GM19099 (cell line): ENCODE data around the gene DDA1.

Experiments used
- POLR2A ChIP-seq: IDR thresholded peaks from 3 replicates; pipeline ENCODE4 v1.6.1; 2011; ENCODE audit warnings: low read depth; ENCODE audit not compliant: insufficient read length; ENCODE audit errors: extremely low read depth

DDA1 gene

DNA sequence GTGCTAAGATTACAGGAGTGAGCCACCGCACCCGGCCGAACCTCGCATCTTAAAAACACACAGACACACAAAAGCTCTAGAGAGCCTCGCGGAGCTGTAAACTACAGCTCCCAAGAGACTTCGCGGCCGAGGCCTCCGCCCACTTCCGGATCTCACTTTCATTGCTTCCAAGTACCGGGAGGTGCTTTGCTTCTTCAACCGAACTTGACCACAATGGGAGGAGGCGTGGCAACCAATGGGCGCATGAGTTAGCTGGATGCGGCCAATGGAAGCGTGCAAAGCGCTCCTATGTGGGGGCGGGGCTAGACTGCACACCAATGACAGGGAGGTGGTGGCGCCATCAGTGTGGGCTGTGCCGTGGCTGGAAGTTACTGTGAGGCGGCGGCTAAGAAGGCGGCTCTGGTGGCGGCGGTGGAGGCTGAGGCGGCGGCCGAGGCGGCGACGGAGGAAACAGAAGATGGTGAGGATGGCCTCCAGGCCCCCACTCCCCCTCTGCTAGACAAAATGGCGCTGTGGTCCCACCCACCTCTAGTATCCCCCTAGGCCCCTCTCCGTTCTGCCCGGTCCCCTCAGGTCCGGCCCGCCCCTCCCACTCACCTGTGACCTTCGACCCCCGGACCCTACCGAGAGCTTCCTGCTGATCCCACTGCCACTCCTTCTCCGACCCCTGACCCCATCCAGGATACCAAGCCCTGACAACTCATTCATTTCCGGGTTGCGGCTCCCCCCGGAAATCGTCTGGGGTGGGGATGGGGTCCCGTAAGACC is at the start of gene DDA1:
TSS of gene DDA1 (plus strand) at position 366 of the 767 bp plus-strand sequence. CDS start at position 458, 92 bp downstream.
- TF ChIP-seq POLR2A, result peak; percentile 74

DNA sequence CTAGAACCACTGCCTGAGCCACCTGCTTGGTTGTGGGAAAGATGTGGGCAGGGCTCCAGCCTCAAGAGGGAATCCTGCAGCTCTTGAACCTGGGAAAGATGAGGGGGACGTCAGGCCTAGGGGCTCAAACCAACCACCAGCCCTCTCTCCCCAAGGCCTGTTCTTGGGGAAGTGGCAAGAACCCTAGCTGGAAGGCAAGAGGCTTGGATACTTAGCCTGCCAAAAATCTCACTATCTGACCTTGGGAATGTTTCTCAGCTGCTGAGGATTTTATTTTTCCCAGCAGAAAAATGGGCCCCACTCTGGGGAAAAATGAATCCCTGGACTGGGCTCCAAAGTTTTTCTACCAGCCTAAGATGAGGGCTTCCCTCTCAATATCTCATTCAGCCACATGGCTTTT is 49.4 kb upstream of the DDA1 start:
- no peak for TF ChIP-seq POLR2A

DNA sequence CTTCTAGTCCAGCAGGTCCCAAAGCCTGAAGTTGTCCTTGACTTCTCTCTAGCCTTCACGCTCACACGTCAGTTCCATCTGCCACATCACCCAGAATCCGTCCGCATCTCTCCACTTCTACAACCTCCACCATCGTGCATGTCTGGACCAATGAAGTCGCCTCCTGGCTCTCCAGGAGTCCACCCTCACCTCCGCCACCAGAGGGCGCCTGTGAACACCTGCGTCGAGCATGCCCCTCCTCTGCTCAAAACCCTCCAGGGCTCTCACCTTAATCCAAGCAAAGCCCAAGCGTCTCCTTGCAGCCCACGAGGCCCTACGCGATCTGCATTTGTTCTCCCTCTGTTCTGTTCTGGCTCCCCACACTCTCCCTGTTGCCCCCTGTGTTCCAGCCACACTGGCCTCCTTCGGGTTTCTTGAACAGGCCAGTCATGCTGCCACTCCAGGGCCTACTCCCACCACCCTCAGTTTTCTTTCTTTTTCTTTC is 48.5 kb upstream of the DDA1 start:
- TF ChIP-seq POLR2A, result no peak

DNA sequence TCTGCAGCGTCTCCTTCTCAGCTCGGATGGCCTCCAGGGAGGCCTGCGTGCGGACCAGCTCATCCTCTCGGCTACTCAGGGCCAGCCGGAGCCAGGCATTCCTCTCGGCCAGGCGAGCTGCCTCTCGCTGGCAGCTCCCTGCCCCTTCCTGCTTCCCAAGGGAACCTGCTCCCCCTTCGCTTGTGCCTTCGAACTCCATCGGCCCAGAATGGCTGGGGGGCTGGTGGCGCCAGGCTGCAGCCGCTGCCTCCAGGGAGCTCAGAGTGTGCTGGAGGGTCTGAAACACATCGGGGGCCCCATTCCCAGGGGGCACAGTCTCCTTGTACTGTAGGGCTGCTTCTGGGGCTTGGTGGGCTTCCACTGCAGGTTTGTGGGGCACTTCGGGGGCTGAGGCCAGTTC is 46.8 kb upstream of the DDA1 start:
- TF ChIP-seq POLR2A, result no peak

DNA sequence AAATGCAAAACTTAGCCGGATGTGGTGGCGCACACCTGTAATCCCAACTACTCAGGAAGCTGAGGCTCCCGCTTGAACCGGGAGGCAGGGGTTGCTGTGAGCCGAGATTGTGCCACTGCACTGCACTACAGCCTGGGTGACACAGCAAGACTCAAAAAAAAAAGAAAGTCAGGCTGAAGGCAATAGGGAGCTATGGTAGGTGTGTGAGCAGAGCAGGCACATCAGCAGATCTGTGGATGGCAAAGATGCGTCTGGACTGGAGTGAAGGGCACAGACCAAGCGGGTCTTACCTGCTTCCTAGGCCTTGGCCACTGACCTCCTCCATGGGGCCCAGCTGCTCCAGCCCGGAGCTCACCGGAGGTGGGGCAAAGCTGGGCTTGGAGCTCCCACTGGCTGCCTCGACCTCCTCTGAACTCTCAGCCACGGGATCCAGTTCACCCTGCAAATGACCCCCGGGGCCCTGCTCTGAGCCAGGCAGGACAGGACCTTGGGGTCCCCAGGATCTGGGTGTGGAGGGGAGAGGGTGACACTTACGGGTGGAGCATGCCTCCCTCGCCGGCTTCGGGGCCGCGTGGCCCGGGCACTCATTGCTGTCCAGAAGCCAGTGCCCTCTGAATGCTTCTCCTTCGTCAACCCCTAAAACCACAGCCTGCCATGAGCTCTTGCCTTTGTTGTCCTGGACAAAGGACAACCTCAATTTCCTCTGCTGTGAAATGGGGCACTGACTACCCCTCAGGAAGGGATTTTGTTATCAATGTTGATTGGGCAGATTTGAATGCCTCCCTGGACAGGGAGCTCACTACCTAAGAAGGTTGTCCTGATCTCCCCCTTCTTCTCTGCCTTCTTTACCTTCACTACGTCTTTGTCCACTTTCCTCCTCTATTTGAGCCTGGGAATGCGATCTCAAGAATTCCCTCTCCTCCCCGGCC is 45.4 kb upstream of the DDA1 start:
- no peak for TF ChIP-seq POLR2A

DNA sequence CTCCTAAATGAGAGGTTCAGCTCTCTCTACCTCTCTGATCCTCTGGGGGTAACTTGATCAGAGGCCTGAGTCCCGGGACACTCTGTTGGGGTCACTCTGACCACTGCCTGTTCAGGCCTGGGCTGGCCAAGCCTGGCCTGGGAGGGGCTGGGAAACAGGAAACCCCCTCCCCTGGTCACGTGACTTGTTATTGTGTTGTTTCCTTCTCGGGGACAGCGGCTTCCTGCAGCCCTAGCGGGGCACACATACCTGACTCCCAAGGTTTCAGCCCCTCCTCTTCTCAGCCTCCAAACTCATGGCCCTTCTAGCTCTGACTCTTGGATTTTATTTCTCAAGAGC is 44.8 kb upstream of the DDA1 start, which contains the start of gene USHBP1:
TSS of gene USHBP1 (minus strand) at position 105 of the 339 bp plus-strand sequence. CDS start 446 bp downstream, outside the sequence.
- no peak for TF ChIP-seq POLR2A

DNA sequence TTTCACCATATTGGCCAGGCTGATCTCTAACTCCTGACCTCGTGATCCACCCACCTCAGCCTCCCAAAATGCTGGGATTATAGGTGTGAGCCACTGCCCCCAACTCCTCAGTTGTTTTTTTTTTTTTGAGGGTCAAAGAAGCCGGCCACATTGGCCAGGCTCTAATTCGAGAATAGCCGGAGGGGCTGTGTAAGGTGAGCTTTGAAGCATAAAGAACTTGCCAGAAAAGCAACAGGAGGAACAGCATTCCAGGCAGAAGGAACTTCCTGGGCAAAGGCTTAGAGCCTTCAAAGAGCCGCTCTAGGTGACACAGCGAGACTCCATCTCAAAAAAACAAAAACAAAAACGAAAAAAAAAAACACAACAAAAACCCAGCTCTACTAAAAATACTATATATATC is 43.3 kb upstream of the DDA1 start:
- no peak for TF ChIP-seq POLR2A

DNA sequence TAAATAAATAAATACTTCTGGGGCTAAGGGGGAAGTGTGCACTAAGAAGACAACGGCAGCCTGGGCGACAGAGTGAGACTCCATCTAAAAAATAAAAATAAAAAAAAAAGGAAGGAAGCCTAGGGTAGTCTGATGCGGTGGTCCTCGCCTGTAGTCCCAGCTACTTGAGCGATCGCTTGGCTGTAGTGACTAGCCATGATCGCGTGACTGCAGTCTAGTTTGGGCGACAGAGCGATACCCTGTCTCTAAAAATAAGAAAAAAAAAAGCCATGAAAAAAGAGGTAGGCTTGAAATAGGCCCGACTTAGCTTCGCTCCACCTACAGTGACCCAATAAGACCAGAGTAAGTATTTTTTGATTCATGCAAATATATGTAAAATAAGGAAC is 42.8 kb upstream of the DDA1 start:
- TF ChIP-seq POLR2A, result peak; percentile 53

DNA sequence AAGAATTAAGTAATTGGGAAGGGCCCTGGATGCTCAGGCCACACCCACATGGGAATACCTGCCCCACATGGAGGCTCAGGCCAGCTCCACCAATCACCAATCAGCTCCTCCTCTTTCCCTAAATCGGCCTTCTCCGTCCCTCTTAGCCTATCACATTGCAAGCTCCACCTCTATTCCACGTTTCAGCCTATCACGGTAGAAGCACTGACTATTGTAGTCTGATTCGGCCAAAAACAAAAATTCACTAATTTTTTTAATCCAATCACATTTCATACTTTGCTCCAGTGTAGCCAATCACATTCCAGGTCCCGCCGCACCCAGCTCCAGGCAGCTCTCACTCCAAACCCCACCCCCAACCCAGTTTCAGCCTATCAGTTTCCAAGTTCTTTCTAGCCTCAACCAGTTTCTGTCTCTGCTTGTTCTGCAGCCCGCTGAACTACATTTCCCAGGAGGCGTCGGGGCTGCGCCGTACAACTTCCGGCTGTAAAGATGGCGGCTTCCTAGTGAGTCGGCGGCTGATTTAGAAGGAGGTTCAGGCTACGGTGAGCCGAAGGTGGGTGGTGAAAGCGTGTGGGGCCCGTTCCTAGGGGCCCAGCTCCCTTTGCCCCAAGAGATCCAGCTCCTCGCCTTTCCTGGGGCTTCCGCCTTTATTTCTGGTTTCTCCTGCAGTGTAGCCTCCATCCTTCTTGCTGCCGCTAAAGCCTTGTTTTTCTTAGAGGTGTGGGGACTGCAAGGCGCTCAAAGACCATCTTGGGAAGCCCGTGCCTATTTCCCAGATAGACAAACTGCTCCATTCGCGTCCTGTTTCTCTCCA is 42.2 kb upstream of the DDA1 start, which contains the start of gene BABAM1:
TSS of gene BABAM1 (plus strand) at position 469 of the 814 bp plus-strand sequence. CDS start 1,364 bp downstream, outside the sequence.
- peak; percentile 78 for TF ChIP-seq POLR2A

DNA sequence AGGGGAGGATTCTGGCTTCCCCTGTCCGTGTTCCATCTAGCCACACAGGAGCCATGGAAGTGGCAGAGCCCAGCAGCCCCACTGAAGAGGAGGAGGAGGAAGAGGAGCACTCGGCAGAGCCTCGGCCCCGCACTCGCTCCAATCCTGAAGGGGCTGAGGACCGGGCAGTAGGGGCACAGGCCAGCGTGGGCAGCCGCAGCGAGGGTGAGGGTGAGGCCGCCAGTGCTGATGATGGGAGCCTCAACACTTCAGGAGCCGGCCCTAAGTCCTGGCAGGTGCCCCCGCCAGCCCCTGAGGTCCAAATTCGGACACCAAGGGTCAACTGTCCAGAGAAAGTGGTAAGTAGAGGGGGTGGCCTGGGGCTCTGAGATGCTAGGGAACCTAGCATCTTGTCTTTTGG is 40.6 kb upstream of the DDA1 start:
- TF ChIP-seq POLR2A, result no peak

DNA sequence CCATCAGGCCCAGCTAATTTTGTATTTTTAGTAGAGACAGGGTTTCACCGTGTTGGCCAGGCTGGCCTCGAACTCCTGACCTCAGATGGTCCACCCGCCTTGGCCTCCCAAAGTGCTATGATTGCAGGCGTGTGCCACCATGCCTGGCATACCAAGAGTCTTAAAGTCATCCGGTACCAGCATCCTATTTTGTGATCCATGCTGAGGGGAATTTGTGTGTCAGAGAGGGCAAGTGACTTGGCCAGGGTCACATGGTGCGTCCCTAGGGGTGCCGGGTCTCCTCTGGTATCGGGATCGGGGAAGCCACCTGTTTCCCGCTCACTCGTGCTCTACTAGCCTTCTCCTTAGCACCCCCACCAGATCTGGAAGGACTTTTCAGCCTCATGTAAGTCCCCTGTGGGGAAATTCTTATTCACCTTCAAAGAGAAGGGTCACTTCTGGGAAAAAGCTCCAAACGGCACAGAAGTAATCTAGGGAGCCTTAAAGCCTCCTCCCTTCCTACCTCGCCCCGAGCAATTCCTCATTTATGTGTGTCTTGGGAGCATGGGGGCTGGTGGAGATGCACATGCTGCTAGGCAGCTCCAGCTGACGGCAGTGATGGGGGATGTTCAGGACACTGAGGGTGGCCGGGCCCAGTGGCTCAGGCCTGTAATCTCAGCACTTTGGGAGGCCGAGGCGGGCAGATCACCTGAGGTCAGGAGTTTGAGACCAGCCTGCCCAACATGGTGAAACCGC is 33.8 kb upstream of the DDA1 start:
- TF ChIP-seq POLR2A, result no peak

DNA sequence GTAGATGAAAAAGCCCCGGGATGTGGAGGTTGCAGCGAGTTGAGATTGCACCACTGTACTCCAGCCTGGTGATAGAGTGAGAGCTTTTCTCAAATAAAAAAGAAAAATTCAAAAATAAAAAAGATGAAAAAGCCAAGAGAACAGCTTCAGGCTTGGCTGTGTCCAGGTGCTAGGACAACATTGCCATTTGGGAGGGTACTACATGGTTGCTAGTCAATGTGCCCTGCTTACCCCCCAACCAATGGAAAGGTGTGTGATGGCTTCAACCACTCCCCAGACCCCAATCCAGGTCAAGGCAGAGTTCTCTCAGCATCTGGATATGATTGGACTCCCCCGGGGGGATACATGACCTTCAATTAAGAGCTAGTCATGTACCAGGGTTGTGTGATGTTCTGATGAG is 29.9 kb upstream of the DDA1 start:
- TF ChIP-seq POLR2A, result no peak

DNA sequence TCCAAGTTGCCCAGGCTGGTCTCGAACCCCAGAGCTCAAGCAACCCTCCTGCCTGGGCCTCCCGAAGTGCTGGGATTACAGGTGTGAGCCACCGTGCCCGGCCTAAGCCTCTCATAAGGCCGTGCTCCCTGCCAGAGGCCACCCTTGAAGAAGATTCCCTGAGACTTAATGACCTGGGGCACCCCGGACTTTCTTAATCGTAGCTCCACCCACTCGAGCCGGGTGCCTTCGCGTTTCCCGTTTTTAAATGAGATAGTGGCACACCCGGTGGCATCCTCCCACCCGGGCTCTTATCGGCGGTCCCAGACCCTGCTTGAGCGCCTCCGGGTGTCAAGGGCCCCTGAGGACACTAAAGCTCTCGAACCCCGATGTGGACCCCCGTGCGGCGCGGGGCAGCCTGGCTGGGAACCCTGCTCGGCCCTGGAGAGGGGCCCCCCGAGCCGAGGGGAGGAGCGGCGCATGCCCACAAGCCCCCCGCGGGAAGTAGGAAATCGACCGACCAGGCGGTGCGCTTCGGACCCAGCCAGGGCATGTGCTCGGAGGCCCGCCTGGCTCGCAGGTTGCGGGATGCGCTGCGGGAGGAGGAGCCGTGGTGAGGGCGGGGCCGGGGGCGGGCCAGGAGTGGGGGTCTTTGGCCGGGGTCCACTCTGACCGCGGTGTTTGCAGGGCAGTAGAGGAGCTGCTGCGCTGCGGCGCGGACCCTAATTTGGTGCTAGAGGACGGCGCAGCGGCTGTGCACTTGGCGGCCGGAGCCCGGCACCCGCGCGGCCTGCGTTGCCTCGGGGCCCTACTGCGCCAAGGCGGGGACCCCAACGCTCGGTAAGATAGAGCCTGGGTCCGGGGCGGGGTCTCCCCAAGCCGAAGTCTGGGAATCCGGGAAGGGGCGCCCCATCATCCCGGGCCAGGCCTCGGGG is 27.7 kb upstream of the DDA1 start, which contains the start of gene ANKLE1:
TSS of gene ANKLE1 (plus strand) at position 511 of the 914 bp plus-strand sequence. CDS start at position 531, 20 bp downstream.
- TF ChIP-seq POLR2A, result peak; percentile 39

DNA sequence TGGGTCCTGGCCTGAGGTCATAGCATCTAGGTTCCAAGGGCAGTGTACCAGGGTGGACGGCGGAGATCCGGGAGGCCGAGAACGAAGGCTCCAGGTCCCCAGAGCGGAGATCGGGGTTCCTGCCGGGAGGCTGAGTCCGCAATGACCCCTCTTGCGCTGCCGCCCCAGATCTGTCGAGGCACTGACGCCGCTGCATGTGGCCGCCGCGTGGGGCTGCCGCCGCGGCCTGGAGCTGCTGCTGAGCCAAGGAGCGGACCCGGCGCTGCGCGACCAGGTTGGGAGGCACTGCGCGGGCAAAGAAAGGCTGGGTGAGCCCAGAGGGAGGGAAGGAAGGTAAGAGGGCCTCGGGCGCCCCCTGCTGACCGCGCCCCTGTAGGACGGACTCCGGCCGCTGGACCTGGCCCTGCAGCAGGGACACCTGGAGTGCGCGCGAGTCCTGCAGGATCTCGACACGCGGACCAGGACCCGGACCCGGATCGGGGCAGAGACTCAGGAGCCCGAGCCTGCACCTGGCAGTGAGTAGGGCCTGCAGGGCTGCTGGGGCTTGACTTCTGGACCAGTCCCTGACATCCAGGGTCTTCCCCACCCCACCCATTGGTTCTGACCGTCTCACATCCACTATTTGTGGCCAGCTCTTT is 26.8 kb upstream of the DDA1 start:
- TF ChIP-seq POLR2A, result peak; percentile 25
